Activated CD8-positive, alpha-beta memory T cell treated with anti-CD3 and anti-CD28 coated beads for 24 hours (primary cell): Measurements from ENCODE around the gene RRH.
"Not testable (repeated sequence)": the region's sequence is repeated elsewhere in the genome, so short reads cannot be mapped to it uniquely, and the experiment has no call there.

Experiments
- DNase-seq: peaks from one replicate; pipeline ENCODE4 v3.0.0-alpha.2; 2020

RRH gene

DNA sequence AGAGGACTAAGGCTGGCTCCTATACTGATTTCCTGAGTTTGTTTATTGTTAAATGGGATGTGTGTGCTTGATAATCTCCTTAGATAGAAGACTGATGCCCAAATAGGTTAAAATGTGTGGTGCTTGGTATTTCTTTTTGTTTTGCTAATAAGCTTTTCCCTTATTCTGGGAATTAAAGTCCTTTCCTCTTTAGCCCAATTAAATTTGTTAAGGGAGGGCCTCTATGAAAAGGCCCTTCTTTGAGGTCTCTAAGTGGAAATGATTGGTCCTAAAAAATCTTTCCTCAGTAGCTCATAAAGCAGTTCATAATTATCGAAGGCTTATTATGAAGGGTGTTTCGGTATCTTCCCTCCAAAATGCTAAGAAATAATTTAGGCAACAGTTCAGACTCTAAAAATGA, at the start of gene RRH:
Gene RRH, plus strand, starts transcription at position 301 of the 400 bp plus-strand sequence. Its CDS starts 56 bp downstream, at position 357.
- no peak for DNase-seq

- not testable (repeated sequence) for DNase-seq
Measured at GRCh38 chr4:109782092-109782491, 45.7 kb upstream of the RRH start.

DNA sequence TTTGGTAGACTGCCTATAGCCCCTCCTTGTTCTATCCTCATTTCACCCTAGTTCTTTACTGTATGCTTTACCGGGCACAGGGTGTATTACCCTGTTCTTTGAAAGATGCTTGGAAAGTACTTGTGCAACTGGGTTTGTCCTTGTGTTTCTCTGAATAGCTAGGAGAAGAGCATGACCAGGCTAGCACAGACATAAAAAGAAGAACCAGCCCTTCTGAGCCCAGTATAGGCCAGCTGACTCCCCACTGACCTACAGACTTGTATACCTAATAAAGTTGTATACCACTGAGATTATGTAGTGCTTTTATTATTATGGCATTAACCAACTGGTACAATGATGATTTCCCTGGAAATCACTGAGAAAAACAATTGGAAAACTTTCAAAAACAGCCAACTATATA, 40.9 kb upstream of the RRH start:
- DNase-seq: no peak

DNA sequence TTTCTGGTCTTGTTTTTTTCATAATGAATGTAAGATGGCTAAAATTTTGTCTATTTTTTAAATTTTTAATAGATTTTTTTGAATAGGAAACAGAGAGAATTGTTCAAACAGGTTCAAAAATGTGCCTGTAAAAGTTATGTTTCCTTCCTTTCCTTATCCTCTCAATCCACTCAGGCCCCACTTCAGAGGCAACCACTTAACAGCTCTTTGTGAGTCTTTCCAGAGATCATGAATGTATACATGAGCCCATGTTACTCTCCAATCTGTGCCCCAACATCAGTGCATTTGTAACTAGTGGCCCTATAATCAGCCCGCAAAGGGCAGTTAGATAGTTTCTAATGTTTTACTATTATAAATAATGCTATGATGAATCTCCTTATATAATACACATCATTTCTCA, 40.0 kb upstream of the RRH start:
- no peak for DNase-seq

DNA sequence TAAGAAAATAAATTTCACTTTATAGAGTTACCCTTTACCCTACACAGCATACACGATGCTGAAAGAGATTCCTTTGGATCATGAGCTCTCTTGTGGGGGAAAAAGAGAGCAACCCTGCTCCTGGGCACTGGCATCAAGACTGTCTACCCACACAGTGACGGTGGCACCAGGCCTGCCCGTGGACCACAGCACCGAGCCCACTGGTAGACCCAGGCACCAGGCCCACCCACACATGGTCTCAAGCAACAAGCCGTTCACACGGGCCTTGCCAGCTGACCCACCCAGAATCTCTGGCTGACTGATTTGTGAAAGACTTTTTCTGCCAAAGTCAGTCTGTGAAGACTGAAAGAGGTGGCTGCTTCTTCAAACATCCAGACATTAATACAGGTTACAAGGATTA, 32.7 kb upstream of the RRH start:
- no peak for DNase-seq

GRCh38 chr4:109798866-109799265, 28.9 kb upstream of the RRH start:
- no peak for DNase-seq

DNA sequence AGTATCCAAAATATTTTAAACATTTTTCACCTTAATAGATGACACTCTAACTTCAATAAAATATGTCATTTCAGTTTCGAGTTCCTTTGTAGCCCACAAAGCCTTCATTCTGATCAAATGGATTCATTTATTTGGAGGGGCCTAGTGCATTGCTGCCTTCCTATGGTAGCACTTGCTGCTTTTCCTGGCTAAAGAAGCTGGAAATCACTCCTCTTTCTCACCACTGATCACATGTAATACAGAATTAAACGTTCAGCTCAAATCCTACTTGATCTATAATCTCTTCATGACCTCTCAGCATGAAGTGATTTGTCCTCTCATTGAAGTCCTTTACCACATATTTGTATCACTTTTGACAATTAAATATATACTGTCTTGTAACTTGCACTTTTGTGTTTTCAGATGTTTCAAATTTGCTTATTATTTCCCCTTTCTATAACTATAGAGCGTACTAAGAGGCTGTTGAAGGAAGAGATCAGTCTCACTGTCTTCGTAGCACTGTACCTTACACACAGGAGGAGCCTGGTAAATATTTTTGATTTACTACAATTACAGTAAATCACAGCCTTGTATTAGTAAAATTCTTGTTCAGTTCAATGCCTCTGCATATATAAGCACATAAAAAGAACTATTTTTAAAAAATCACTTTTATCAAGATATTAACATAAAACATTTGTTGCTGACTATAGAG, 26.5 kb upstream of the RRH start:
- DNase-seq: no peak

- no peak for DNase-seq
Measured at GRCh38 chr4:109801895-109802319, 25.9 kb upstream of the RRH start, which contains the start of gene CFI. CFI (minus strand) TSS chr4:109801999; CDS start chr4:109801971, 28 bp downstream.

DNA sequence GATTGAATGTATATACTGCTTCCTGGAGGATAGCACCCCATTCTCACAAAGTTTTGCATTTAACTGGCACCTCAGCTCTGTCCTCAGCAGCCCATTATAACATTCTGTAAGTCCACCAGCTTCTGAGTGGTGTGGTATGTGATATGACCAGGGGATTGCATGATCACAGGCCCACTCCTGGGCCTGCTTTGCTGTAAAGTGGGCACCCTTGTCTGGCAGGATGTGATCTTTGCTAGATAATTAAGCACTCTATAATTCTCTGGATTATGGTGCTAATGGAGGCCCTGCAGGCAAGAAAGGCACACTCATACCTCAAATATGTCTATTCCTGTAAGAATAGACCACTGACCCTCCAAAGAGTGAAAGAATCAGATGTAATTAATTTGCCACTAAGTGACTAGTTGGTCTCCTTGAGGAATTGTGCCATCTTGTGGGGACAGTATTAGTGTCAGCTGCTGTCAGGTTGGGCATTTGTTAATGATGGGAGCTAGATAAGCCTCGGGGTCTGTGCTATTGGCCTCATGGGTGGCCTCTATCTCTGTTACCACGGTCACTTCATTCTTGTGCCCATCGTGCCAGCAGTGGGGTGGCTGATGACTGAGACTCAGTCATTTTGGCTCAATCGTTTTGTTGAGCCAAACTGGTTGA, 23.7 kb upstream of the RRH start:
- DNase-seq: no peak

DNA sequence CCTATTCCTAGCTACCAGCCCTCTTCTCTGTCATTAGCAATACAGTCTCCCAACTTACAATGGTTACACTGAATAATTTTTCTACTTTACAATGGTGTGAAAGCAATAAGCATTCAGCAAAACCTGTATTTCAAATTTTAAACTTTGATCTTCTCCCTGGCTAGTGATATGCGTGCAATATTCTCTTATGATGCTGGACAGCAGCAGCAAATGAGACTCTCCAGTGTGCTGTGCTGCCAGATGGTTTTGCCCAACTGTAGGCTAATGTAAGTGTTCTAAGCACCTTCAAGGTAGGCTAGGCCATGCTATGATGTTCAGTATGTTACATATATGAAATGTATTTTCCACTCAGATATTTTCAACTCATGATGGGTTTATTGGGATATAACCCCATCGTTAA, 18.1 kb upstream of the RRH start:
- DNase-seq: no peak

DNA sequence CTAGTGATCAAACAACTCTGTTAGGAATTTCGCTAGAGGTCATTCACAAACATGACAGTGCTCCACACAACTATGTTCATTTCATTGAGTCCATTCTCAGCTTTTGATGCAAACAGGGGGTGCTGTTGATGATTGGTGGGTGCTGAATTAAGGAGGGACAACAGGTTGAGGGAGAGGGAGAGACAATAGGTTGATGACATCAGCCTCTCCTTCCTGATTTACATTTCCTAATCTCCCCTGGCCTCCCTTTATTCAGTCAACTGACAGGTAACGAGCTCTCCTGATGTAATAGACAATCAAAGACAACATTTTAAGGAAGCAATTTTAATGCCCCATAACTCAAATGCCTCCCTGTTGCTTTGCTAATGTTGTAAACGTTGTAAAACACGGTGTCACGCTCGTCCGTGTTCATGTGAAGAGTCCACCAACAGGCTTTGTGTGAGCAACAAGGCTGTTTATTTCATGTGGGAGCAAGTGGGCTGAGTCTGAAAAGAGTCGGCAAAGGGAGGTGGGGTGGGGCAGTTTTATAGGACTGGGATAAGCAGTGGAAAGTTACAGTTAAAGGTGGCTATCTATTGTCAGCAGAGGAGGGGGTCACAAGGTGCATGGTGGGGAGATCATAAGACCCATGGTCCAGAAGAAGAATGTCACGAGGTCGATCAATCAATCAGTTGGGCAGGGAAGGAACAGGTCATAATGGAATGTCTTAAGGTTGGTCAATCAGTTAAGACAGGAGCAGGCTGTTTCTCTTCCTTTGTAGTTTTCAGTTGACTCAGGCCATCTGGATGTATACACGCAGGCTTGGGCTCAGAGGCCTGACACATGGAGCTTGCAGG, 17.0 kb upstream of the RRH start:
- no peak for DNase-seq

DNA sequence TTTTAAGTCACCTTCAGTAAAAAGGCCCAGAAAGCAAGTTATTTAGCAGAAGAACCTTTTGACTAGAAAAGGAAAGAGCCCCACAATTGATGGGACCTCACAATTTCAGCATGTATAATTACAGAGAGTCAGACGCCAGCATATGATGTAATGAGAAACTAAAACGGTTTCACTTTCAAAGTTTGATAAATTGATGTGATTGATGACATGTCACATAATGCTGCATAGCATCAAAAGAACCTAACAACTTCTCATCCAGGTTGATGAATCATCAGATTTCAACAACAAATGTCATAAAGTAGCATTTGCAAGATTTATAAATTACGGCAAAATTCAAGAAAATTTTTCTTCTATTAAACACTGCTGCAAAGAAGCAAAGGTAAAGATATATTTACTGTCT, 16.1 kb upstream of the RRH start:
- no peak for DNase-seq

DNA sequence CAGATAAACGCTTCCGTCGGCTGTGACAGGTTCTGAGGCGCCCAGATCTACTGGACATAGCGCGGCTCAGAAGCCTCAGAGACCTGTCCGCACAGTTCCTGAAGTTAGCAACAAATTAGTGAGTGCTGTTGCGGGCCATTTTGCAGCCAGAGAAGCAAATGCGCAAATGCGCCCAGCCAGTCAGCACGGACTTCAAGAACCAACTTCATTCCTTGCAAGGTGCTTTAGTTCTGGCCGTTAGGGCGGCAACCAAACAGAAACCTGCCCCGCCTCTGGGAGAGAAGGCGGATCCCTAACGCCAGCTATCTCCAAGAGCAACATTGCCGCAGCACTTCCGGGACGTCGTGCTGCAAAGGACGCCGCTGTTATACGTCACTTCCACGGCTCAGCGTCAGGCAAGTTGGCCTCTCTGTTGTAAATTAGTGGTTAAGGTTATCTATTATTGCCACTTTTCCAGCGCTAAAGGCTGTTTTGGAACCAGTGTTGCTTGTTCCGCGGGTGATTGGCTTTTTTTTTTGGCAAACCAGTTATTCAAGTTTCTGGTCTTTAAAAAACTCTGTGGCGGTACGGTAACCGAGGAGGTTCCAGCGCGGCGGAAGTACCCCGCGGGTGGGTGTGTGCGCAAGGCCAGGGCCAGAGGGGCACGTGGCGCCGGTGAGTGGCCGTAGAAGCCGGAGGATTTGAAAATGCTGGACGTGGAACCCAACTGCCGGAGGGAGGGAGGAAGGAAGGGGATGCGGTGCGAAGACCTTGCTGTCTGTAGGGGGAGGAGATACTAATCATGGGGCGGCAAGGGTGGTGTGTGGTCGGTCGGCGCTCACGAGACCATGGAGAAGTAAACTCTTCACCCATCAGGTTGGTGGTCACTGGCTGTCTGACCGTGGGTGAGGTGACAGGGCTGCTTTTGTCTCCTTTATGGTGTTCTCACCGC, 12.4 kb upstream of the RRH start, which contains the start of gene GAR1:
Gene GAR1, plus strand, starts transcription at position 612 of the 931 bp plus-strand sequence. CDS start 403 bp downstream, outside the sequence.
- DNase-seq: peak; percentile 89

DNA sequence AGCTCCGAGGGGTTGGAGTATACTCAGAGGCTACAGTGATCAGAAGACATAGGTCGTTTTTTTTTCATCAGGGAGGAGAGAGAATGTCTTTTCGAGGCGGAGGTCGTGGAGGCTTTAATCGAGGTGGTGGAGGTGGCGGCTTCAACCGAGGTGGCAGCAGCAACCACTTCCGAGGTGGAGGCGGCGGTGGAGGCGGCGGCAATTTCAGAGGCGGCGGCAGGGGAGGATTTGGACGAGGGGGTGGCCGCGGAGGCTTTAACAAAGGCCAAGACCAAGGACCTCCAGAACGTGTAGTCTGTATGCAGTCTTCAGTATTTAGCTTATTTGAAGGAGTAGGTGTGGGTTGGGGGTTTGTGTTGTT, 11.7 kb upstream of the RRH start:
- no peak for DNase-seq

DNA sequence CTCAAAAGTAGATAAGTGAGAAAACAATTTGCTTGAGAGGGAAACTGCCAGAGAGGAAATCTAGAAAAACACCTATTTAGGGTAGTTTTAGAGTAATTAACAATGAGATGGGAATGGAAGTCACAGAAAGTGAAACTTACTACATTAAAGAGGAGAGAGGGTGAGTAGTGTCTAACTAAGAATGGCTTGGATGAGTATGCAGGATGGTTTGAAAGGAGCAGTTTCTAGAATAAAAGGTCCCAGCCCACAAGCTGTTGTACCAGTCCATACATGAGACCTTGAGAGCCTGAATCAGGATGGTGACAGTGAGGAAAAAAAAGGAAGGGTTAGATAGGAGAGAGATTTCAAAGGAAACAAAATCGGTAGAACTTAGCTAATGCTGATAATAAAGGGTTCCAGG, 10.9 kb upstream of the RRH start:
- no peak for DNase-seq

DNA sequence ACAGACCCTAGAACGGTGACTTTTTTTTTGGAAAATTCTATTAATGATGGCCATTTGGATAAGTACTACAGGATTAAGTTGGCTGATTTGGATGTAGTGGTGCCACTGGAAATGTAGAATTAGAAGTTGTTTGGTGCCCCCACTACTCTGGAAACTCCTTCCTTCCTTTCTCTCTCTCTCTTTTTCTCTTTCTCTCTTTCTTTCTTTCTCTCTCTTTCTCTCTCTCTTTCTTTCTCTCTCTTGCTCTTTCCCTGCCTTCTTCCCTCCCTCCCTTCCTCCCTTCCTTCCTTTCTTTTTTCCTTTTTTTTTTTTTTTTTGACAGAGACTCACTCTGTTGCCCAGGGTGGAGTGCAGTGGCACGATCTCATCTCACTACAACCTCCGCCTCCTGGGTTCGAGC, 9.5 kb upstream of the RRH start:
- no peak for DNase-seq

- no peak for DNase-seq
Measured at GRCh38 chr4:109820563-109820962, 7.2 kb upstream of the RRH start.

- no peak for DNase-seq
Measured at GRCh38 chr4:109821185-109821584, 6.6 kb upstream of the RRH start.

DNA sequence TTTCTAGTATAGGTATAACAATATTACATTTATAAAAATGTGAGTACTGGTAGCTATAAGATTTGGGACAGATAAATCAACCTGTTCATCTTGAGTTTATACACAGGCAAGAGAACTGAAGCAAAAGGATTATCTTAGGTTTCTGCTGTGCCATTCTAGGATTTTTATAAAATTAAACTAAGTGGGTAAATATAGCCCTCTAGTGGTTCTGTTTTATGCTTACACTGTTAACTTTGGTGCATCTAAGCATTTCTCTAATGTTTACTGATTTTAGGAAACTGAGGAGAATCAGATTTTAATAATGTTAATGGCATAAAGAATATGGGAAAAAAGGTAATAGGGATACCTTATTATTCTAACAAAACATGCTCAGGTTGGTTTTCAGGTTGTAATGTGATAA, 1.1 kb upstream of the RRH start:
- DNase-seq: no peak

- DNase-seq: no peak
Measured at GRCh38 chr4:109833756-109834155, 6.0 kb downstream of the RRH start.

DNA sequence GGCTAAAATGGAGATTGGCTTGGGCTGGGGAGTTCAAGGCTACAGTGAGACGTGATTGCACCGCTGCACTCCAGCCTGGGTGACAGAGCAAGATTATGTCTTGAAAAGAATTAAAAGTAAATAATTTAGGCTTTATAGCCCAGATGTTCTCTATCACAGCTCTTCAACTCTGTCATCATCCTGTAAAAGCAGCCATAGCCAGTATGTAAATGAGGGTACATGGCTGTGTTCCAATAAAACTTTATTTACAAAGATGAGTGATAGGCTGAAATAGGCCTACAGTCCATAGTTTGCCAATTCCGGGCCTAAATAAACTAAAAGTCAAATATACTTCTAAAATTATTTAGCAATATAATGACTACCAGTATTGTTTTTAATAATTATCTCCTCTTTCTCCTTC, 9.2 kb downstream of the RRH start:
- DNase-seq: no peak

GRCh38 chr4:109846395-109847098, 18.8 kb downstream of the RRH start:
- no peak for DNase-seq
